Effector CD8-positive, alpha-beta T cell (primary cell): ENCODE results near the gene EML3.
A peak's percentile ranks its signal among the peaks of the same experiment; 100 is the strongest.
"Not testable (repeated sequence)": the region's sequence is repeated elsewhere in the genome, so short reads cannot be mapped to it uniquely, and the experiment has no call there.

Experiments
- DNase-seq: peaks from one replicate; lab custom pipeline; 2025; lab: John Stamatoyannopoulos, UW

The EML3 gene

DNA sequence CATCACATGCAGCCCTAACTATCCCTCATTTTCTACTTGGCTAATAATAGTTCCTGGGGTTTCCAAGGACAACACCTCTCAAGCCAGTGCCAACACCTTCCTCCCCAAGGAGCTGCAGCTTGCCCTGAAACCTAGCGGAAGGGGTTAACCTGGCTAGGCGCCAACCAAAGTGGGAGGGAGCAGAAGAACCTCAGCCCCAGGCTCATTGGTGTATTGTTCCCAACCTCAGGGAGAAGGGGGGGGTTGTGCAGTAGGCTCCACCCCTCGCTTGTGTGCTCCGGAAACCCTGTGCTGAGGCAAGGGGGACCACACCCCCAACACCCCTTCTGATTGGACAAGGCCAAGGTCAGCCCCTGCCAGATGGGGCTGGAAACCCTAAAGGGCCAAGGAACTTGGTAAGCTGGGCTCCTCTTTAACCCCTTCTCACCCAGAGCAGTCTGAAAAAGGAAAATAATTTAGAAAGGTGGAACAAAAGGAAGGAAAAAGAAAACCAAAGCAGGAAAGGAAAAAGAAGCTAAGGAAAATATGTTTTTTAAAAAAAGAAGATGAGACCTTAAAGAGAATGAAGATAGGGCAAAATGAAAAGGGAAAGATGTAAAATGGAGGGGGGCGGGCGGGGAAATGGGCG is 13.4 kb downstream of the EML3 start:
- DNase-seq, result peak; percentile 90

DNA sequence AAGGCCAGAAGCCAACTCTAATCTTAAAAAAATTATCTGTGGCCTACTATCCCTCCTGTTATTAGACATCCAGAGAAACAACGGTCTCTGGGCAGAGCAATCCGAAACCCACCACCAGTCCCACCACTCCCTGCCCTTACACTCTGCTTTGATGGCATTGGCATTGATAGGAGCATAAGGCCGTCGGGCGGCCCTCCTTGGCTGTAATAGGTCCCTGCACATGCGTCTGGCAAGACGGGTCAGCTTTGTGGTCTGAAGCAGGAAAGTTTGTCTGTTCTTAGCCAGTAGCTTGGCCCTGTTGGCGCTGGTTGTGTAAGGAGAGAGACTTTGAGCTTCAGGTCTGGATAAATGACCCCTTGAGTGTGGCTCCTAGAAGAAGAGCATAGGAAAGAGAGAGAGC is 17.5 kb downstream of the EML3 start:
- no peak for DNase-seq

DNA sequence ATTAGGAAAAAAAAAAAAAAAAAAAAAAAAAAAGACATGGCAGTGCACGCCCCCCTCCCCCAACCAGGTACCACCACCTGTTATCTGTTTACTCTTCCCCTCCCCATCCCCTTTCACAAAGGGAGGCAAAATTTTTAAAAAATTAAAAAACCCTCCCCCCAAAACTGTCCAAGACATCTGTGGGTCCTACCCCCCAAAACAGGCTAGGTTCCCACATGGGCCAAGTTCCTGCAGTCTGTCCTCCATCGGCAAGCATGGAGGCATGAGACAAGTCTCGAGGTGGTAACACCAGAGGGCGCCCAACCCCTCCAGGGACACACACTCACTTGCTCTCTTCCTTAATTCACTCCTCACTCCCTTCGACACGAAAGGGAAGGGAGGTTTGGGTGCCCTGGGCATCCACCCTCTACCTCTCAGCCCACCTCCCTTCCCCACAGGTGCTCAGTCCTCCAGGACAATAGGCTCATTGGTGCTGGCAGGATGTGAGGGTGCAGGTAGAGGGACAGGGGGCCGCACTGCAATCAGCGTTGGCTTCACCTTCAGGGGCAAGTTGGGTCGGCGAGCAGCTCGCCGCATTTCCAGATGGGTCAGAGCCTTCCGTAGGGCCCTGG is 19.0 kb downstream of the EML3 start:
- peak; percentile 57 for DNase-seq

DNA sequence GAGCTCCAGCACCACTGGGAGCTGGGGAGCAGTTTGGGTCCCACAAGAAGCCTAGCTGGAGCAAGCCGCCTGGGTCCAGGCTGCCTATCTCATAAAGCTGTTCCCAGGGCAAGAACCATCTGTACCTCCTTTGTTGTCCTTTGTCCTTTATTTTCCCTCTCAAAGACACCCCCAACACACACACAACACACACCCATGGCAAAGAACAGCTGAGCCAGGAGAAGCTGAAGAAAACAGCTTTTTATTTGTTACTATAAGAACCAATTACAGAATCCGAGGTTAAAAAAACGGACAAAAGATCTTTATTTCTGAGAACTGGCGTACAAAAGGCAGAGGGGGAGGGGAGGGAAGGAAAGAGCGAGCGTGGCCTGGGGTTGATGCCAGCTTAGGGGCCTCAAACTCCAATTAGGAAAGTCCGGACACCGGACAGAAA is 19.6 kb downstream of the EML3 start:
- no peak for DNase-seq

DNA sequence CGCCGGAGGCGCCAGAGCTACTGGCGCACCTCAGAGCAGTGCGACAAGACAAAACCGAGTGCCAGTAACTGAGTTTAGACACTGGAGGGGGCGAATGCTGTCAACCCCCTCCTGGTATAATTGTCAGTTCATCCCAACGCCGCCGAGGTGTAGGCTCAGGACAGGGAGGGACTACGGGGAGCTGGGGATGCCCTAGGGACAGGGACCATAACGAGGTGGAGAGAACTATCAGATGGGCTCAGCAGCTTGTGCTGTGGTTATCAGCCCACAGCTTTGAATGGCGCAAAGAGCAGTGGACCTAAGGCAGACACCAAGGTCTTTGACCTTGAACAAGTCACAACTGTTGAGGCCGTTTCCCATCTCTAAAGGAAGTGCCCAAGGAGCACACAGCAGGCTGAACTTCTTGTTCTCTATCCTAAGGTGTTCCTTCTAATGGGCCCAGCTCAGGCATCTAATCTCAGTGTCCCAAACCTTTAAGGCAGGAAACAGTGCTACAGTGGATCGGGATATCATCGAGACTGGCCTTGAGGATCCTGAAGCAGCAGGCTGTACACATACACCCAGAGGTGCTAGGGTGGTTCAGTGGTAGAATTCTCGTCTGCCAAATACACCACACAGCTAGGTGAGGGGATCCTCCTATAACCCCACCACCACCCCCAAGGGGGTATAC is 20.3 kb downstream of the EML3 start:
- no peak for DNase-seq

DNA sequence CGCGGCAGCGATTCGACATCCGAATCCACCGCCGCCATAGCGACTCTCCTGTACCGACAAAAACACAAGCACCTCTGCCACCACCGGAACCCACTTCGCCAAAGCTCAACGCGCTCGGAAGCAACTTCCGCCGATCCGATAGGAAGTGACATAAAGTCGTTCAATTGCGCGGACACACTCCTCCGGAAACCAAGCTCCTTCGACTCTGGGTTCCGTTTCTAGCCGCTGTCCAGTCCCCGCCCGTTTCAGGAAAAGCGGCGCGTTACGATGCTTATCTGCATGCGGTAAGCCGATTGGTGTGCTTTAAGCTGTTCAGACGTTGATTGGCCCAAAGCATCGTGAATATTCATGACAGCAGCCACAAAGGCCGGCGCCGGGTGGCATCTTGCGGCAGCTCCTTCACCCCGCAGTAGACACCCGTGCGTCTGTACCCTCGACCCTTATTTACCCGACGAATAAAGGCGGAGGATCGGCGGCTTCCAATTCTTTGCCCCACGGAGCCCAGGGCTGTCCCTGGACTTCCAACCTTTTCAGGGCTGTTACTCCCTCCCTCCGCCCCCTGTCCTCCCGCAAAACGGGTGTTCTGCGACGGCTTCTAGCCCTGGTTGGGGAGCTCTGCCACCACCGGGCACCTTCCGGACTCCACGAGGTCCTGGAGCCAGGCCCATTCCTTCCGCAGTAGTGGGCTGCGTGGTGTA is 21.0 kb downstream of the EML3 start, which contains the start of gene TUT1:
TUT1 (minus strand) TSS at position 76 of the 698 bp plus-strand sequence; CDS start at position 38, 38 bp downstream.
- peak; percentile 93 for DNase-seq

DNA sequence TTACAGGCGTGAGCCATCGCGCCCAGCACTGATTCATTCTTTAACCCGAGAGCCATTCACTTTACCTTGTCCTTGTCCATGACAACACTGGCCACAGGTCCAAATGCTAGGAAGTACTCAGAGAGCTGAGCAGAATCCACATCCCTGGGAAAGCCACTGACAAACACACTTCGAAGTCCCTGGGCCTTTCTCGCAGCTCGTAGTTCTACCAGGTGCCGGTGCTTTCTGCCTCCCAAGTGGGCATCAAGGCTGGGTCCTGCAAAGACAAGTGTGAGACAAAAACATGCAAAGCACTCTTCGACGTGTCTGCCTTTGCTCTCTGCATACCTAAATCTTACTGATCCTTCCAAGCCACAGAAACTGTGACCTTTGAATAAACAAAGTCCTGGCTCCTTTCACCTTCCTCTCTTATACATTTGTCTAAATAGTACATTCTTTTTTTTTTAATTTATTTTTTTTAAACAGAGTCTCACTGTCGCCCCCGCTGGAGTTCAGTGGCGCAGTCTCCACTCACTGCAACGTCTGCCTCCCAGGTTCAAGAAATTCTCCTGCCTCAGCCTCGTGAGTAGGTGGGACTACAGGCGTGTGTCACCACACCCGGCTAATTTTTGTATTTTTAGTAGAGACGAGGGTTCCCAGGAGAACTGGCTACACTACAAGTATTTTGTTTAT is 23.5 kb downstream of the EML3 start:
- no peak for DNase-seq

DNA sequence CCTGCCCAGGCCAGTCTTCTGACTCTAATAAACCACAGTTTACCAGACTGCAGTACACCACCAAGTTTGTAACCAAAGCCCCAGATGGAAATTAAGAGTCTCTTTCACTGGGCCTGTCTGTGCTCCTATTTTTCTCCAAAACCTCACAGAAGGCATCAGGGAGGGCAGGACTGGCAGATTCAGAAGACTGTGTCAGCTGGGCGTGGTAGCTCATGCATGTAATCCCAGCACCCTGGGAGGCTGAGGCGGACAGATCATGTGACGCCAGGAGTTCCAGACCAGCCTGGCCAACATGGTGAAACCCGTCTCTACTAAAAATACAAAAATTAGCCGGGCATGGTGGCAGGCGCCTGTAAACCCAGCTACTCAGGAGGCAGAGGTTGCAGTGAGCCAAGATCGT is 27.2 kb downstream of the EML3 start:
- not testable (repeated sequence) for DNase-seq

DNA sequence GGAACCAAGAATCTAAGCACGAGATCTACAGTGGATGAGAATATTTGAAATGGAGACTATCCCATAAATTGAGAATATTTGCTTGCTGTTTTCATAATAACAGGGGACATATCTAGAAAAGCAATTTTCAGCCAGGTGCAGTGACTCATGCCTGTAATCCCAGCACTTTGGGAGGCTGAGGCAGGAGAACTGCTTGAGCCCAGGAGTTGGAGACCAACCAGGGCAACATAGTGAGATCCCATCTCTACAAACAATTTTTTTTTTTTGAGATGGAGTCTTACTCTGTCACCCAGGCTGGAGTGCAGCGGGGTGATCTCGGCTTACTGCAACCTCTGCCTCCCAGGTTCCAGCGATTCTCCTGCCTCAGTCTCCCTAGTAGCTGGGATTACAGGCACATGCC is 30.8 kb downstream of the EML3 start:
- not testable (repeated sequence) for DNase-seq

DNA sequence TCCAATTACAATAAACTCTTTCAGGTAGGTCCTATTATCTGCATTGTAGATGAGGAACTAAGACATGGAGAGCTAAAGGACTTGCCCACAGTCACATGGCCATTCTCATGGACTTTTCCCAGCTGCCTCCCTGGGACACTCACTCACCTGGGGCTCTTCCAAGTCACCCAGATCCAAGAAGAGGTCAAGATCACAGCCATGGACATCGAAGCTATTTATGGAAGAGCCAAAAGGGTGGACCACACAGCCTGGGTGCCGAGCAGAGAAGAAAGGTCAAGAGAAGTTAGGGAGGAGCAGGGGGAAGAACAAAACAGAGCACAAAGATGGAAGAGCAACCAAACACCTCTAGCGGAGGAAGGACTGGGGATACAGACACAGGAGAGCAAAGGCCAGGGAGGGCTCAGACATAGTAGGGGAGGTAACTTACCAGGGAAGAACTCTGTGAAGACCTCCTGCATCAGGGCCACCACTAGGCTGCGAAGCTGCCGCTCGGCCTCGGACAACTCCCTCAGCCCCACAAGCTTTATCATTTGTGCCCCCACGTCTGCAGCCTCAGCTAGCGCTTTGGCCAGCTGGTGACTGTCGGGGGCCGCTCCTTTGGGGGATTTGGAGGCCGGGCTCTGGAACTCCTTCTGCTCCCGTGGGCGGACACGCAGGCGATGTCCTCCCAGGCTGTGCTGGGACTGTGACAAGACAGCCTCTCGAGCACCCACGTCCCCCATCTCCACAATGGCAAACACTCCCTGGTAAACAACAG is 31.4 kb downstream of the EML3 start:
- DNase-seq, result no peak

DNA sequence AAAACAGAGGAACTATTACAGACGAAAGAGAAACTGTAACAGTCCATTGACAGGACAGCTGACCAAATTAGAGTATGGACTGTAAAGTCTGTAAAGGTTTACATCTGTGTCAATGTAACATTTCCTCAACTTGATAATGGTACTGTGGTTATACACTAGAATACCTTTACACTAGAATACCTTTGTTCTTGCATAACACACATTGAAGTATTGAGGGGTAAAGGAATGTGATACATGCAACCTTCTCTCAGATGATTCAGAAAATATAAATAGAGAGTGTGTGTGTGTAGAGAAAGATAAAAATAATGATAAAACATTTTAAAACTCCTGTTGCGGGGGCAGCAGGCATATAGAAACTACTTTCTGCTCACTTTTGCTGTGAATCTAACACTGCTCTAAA is 33.3 kb downstream of the EML3 start:
- no peak for DNase-seq

DNA sequence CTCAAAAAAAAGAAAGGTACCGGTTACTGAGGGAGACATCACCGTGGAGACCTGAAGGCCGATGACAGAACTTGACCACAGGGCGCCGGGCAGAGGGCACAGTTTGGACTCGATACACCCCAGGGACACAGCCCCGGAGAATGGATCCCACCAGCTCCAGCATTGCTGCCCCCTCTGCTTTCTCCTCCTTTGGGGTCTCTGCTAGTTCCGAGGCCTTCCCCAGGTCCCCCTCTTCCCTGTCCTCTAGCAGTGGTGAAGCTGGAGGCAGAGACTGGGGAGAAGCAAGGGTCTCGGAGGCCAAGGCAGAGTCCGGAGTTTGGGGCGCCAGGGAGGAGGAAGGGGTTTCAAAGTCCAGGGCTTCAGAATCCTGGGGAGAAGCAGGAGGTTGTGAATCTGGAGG is 34.0 kb downstream of the EML3 start:
- DNase-seq, result no peak

DNA sequence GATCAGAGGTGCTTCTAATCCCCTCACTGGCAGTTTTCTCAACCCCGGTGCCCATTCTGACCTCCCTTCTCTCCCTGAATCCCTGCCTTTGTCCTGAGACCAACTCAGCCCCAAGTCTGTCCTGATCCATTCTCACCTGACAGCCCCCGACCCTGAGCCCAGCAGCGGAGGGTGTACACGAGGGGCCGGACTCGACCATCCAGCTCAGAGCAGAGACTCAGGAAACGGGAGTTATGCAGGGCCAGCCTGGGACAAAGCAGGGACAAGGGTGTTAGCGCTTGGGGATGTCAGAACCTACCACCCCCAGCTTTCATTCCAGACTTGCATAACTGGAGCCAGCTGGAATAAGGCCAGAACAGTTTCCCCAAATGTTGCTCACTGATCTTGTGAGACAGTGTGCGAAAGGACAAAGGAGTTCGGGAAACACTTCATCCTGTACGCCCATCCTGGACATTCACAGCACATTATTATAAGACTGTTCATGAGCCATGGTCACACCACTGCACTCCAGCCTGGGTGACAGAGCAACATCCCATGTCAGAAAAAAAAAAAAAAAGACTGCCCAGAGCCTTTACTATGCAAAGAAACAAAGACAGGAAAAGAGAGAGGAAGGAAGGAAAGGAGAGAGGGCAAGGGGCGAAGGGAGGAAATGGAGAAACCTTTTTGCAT is 35.4 kb downstream of the EML3 start:
- DNase-seq, result no peak

DNA sequence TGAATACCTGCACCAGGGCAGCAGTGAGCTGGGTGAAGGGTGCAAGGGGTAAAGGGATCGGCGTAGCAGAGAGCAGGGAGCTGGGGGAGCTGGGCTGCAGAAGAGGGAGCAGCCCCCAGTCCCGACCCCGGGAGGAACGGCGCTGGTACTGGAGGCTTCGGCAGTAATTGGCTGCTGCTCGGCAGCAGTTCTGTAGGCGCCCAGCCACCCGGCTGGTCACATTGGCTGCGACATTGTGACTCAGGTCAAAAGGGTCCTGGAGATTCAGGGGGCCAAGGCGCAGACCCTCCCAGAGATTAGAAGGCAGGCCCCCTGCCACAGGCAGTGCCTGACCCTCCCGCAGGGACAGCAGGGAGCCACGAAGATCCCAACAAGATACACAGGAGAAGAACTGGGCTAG is 36.7 kb downstream of the EML3 start:
- DNase-seq, result no peak

DNA sequence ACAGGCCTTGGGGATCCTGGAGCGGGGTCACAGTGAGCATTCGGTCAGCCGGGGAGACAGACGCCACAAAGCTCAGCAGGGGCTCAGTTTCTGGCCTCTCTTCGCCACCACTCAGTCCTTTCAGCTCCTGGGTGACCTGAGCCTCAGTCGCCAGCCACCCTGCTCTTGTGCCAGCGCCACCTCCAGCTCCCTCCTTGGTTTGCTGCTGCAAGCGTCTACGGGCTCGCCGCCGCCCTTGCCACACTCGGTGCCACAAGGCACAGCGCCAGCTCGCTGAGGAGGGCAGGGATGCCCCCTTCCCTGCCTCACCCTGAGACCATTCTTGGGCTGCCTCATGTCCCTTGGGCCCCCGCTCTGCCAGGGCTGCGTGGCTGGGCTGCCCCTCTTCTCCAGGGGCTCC is 37.4 kb downstream of the EML3 start:
- no peak for DNase-seq

DNA sequence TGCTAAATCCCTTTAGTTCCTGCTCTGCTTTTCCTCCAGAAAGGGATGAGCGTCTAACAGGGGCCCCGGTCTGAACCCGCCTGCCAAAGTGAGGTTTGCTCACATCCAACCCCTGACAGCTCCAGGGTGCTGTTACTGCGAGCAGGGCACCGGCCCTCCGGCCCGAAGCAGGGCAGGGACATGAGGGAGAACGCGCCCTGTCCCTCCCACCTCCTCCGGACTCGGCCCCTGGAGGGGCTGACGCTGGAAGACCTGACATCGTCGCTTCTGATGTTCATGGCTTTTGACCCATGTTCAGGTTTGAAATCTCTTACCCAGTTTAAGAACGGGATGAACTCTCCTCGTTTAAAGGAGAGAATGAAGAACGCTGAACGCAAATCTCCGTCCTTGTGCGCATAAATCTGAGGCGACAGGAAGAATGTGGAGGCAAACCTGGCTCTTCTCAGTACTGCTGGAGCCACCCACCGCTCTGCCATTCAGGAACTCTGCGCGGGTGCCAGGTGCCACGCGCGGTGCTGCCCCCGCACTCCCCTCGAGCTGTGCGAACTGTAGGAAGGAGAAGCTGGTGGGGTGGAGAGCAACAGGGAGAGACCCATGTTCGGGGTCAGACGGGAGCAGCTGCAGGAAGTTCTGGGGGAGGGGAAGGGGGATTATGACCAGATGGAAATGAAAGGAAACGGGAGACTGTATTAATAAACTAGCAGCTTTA is 38.1 kb downstream of the EML3 start:
- DNase-seq, result no peak

DNA sequence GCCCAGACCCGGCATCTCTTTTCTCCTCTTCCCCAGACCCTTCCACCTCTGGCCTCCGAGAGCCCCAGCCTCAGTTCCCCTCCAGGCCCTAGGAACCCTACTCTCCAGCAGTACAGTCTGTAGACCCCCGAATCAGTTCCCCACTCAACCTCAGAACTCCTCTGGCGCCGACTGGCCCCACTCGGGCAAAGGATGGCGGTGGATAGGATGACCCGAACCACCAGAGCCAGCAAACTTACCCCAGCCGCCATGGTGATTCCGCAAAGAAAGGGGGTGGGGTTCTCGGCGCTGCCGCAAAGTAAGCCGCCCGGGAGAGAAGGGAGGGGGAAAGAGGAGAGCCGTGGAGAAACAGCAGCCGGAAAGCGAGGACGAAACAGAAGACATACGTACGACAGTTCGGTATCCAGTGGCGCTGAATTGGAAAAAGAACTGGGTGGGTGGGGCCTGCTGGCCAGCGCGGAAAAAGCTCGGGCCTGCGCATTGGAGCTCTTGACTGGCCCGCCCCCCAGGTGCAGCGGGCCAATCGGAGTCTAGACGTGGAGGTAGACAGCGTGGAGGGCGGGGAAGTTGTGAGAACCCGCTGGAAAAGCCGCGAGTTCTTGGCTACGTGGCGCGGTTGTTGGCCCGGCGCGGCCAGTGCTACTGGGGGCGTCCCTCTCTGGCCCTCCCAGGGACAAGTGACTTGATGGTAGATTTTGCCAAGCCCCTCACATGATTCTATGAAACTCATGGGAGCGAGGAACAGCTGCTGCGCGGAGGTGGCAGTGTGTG is 38.8 kb downstream of the EML3 start, which contains the start of gene EEF1G:
EEF1G (minus strand) TSS at position 300 of the 771 bp plus-strand sequence; CDS start at position 251, 49 bp downstream.
- peak; percentile 95 for DNase-seq

DNA sequence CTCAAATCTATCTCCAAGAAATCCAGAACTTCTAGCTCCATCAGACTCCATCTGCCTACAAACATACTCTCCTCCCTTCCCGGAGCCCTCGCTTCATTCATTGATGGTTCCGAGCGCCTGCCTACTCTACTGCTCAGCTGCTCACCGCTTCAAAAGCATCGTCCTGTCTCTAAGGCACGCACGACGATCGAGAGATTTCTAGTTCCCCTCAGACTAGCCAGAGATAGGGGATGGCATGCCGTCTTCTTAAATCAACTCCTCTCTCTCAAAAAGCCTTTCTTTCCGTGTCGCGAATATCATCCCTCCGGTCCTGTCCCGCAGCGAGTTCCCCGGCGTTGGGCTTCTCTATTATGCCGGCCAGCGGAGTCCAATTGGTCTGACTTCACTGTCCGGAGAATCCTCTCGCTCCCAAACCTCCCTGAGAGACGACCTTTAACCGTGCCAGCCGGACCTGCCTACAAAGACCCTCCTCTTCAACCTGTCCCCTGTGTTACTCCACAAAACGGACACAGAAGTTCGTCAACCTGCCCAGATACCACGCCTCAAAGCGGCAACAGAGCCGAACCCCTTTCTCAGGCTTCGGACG is 39.5 kb downstream of the EML3 start:
- no peak for DNase-seq

DNA sequence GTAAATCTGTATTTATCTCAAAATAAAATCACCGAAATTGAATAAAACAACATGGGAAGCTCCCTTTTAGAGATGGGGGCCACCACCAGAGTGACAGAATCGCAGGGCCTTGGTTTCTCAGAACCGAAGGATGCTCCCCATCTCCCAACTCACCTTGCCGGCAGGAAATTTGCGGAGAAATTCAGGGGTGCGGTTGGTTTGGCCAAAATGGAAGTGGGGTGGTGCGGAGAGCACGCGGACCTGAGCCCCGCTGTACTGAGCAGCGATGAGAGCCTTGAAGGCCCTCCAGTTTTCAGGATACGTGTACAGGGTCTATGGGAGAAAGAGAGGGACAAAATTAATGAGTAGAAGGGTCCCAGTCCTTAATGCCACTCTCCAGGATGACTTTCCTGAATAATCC is 40.1 kb downstream of the EML3 start:
- DNase-seq, result no peak
